H9 (cell line): ENCODE data around the gene DRG1. TPM values are rescaled to one million over a fixed set of nuclear protein-coding genes. Genes with fewer than 3 reads are reported as not detected.

Experiments used
- DNase-seq: peaks from one replicate; pipeline ENCODE4 v3.0.0-alpha.2; 2017
- H2AFZ ChIP-seq: one replicate; pipeline ENCODE4 v1.6.1; 2013; ENCODE audit warnings: mild to moderate bottlenecking, low read length, control low read depth, moderate library complexity
- H2AK5ac ChIP-seq: 2 replicates; pipeline ENCODE4 v1.6.1; 2013; ENCODE audit warnings: low read length, control low read depth, mixed read lengths; ENCODE audit not compliant: insufficient read length
- H2BK120ac ChIP-seq: one replicate; pipeline ENCODE4 v1.6.1; 2013; ENCODE audit warnings: low read depth, mild to moderate bottlenecking, low read length, control low read depth, inconsistent platforms; ENCODE audit not compliant: poor library complexity, severe bottlenecking
- H2BK12ac ChIP-seq: 2 replicates; pipeline ENCODE4 v1.6.1; 2013; ENCODE audit warnings: low read length, control low read depth, mixed read lengths, low read depth; ENCODE audit not compliant: insufficient read length
- H2BK15ac ChIP-seq: 2 replicates; pipeline ENCODE4 v1.6.1; 2013; ENCODE audit warnings: low read depth, low read length, control low read depth
- H2BK20ac ChIP-seq: one replicate; pipeline ENCODE4 v1.6.1; 2013; ENCODE audit warnings: low read depth, mild to moderate bottlenecking, low read length, control low read depth, inconsistent platforms; ENCODE audit not compliant: poor library complexity, severe bottlenecking
- H2BK5ac ChIP-seq: 2 replicates; pipeline ENCODE4 v1.6.1; 2013; ENCODE audit warnings: low read length, control low read depth, mixed read lengths; ENCODE audit not compliant: insufficient read length
- H3K14ac ChIP-seq: 2 replicates; pipeline ENCODE4 v1.6.1; 2013; ENCODE audit warnings: low read length, control low read depth; ENCODE audit not compliant: insufficient read depth
- H3K18ac ChIP-seq: 2 replicates; pipeline ENCODE4 v1.6.1; 2013; ENCODE audit warnings: low read depth, mild to moderate bottlenecking, mixed read lengths, low read length, control low read depth; ENCODE audit not compliant: insufficient read length
- H3K23ac ChIP-seq: 2 replicates; pipeline ENCODE4 v1.6.1; 2013; ENCODE audit warnings: low read length, control low read depth, mixed read lengths, low read depth; ENCODE audit not compliant: insufficient read length
- H3K23me2 ChIP-seq: 2 replicates; pipeline ENCODE4 v1.6.1; 2013; ENCODE audit warnings: low read depth, mild to moderate bottlenecking, mixed read lengths, low read length, control low read depth; ENCODE audit not compliant: insufficient read length, poor library complexity, severe bottlenecking
- H3K27ac ChIP-seq: 2 replicates; pipeline ENCODE4 v1.5.1; 2013; ENCODE audit warnings: low read length, control low read depth, mixed read lengths, low read depth; ENCODE audit not compliant: insufficient read length
- H3K27me3 ChIP-seq: 2 replicates; pipeline ENCODE4 v1.6.1; 2013; ENCODE audit warnings: low read length, control low read depth, inconsistent platforms; ENCODE audit not compliant: insufficient read depth
- H3K4ac ChIP-seq: 2 replicates; pipeline ENCODE4 v1.6.1; 2013; ENCODE audit warnings: low read depth, mild to moderate bottlenecking, control low read depth, inconsistent platforms, low read length, moderate library complexity
- H3K4me1 ChIP-seq: 2 replicates; pipeline ENCODE4 v1.6.1; 2013; ENCODE audit warnings: low read length, control low read depth, inconsistent platforms; ENCODE audit not compliant: insufficient read depth
- H3K4me2 ChIP-seq: 2 replicates; pipeline ENCODE4 v1.6.1; 2013; ENCODE audit warnings: low read length, control low read depth, mixed read lengths; ENCODE audit not compliant: insufficient read length, insufficient read depth
- H3K56ac ChIP-seq: 2 replicates; pipeline ENCODE4 v1.6.1; 2013; ENCODE audit warnings: low read depth, mild to moderate bottlenecking, mixed read lengths, low read length, control low read depth; ENCODE audit not compliant: insufficient read length
- H3K79me1 ChIP-seq: 2 replicates; pipeline ENCODE4 v1.6.1; 2013; ENCODE audit warnings: low read depth, mild to moderate bottlenecking, moderate library complexity, low read length, control low read depth, inconsistent platforms; ENCODE audit not compliant: insufficient read depth, poor library complexity, severe bottlenecking
- H3K79me2 ChIP-seq: 2 replicates; pipeline ENCODE4 v1.6.1; 2013; ENCODE audit warnings: low read length, control low read depth, inconsistent platforms; ENCODE audit not compliant: insufficient read depth
- H3K9ac ChIP-seq: 2 replicates; pipeline ENCODE4 v1.6.1; 2013; ENCODE audit warnings: low read length, control low read depth, mixed read lengths; ENCODE audit not compliant: insufficient read length; ENCODE audit errors: extremely low read depth
- H3K9me3 ChIP-seq: one replicate; pipeline ENCODE4 v1.6.1; 2013; ENCODE audit warnings: low read depth, low read length, inconsistent platforms; ENCODE audit not compliant: control insufficient read depth
- H3T11ph ChIP-seq: one replicate; pipeline ENCODE4 v1.6.1; 2013; ENCODE audit warnings: mild to moderate bottlenecking, low read length, control low read depth, inconsistent platforms
- H4K20me1 ChIP-seq: one replicate; pipeline ENCODE4 v1.6.1; 2013; ENCODE audit not compliant: control insufficient read depth, insufficient read length, insufficient read depth
- H4K5ac ChIP-seq: 2 replicates; pipeline ENCODE4 v1.6.1; 2013; ENCODE audit warnings: low read depth, mild to moderate bottlenecking, mixed read lengths, low read length, control low read depth; ENCODE audit not compliant: insufficient read length
- H4K8ac ChIP-seq: replicated peaks from 2 replicates; pipeline ENCODE4 v1.6.1; 2013; ENCODE audit warnings: low read length, control low read depth, mixed read lengths, low read depth; ENCODE audit not compliant: insufficient read length
- H4K91ac ChIP-seq: 2 replicates; pipeline ENCODE4 v1.6.1; 2013; ENCODE audit warnings: low read depth, mild to moderate bottlenecking, moderate library complexity, mixed read lengths, low read length, control low read depth; ENCODE audit not compliant: insufficient read length
- H3K27ac Mint-ChIP-seq, 3 experiments: 2 replicates in 2 of 3; 3 replicates in 1 of 3; pipeline ENCODE4 v1.8.0; 2020 to 2021; ENCODE audit warnings: mixed read lengths in 3 of 3, mild to moderate bottlenecking in 1 of 3, moderate library complexity in 1 of 3
- H3K27me3 Mint-ChIP-seq: 2 replicates; pipeline ENCODE4 v1.8.0; 2021; ENCODE audit warnings: low read depth, mild to moderate bottlenecking, moderate library complexity, mixed read lengths
- H3K36me3 Mint-ChIP-seq, 3 experiments: 2 replicates in 2 of 3; 3 replicates in 1 of 3; pipeline ENCODE4 v1.8.0; 2020 to 2021; ENCODE audit warnings: low read depth in 3 of 3, mixed read lengths in 3 of 3; ENCODE audit not compliant: insufficient read depth in 1 of 3
- H3K4me1 Mint-ChIP-seq, 2 experiments: 2 replicates each; pipeline ENCODE4 v1.8.0; 2020; ENCODE audit warnings: mixed read lengths in 2 of 2
- H3K4me3 Mint-ChIP-seq, 2 experiments: 2 replicates in 1 of 2; 3 replicates in 1 of 2; pipeline ENCODE4 v1.8.0; 2020 to 2021; ENCODE audit warnings: mild to moderate bottlenecking in 2 of 2, mixed read lengths in 2 of 2, moderate library complexity in 1 of 2
- H3K9me3 Mint-ChIP-seq, 2 experiments: 2 replicates in 1 of 2; 3 replicates in 1 of 2; pipeline ENCODE4 v1.8.0; 2020; ENCODE audit warnings: mild to moderate bottlenecking in 2 of 2, mixed read lengths in 2 of 2, moderate library complexity in 1 of 2
- WGBS: extraction: QIAGEN DNeasy Blood & Tissue Kit; methylation state at CpG from one replicate; pipeline ENCODE4 v1.1.7; 2013; ENCODE audit warnings: missing lambda C conversion rate, low lambda C conversion rate, mixed read lengths; ENCODE audit not compliant: insufficient read length; ENCODE audit errors: extremely low coverage; 5-methylcytosine and 5-hydroxymethylcytosine counted together
- total RNA-seq: library from RNA; stranded (reverse); gene quantifications from 2 replicates; pipeline ENCODE4 v1.2.1, GENCODE V29; 2021
- TF ChIP-seq, protein P1 (sequence below): fragments of 200-600 bp; sonication (generic); conservative IDR thresholded peaks from 3 replicates; pipeline ENCODE4 v1.8.0; 2021; ENCODE audit warnings: antibody characterized with exemption, mild to moderate bottlenecking

DRG1 gene
- total RNA-seq, 1 experiment from 2014 or later: 89.5 TPM

DNA sequence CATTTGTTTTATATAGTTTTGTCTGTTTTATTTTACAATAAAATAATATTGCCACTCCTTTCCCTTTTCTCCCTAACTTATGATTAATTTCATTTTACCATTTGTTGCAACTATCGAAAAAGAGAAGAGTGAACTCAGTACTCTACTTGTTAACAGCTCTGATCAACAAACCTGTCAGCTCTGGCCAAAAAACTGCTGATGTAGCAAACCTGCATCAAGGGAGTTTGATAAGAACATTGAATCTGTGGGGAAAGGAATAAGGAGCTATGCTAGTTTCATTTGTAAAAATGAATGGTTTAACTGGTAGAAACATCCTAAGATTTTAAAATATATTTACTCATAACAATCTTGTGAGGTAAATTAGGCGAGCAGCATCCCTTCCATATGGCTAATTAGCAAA is 47.4 kb downstream of the DRG1 start:
- Histone ChIP-seq H3K23me2 (no peaks in the 10 kb centered on the region), H3K4me2 (no peak overlapping the region), H3K18ac (no peak overlapping the region), H2BK120ac (no peak overlapping the region), H4K8ac (no peak overlapping the region), H3K56ac (no peak overlapping the region), H3K9ac (no peak overlapping the region), H2BK12ac (no peak overlapping the region), H3K4ac (no peak overlapping the region), H3K79me2 (no peaks in the 10 kb centered on the region), H2AFZ (no peak overlapping the region), H2BK20ac (no peak overlapping the region), H4K91ac (no peak overlapping the region), H3K27me3 (no peaks in the 10 kb centered on the region), H3K4me1 (no peaks in the 10 kb centered on the region), H3K23ac (no peak overlapping the region), H3K9me3 (no peaks in the 10 kb centered on the region), H3T11ph (no peak overlapping the region), H2BK5ac (no peak overlapping the region), H3K27ac (no peak overlapping the region), H4K5ac (no peak overlapping the region), H3K14ac (no peak overlapping the region), H3K79me1 (no peaks in the 10 kb centered on the region), H2BK15ac (no peak overlapping the region), H4K20me1 (no peaks in the 10 kb centered on the region), H2AK5ac (no peak overlapping the region)
- Mint-ChIP-seq H3K27ac (no peak overlapping the region), H3K36me3 (peaks cover 3 to 44% (median 20%) of the 10 kb centered on the region in 3 experiments; a peak in 6 of 7 replicates), H3K4me1 (peaks cover 7 to 10% of the 10 kb centered on the region in 2 experiments), H3K4me3 (no peak overlapping the region), H3K9me3 (no peaks in the 10 kb centered on the region), H3K27me3 (no peaks in the 10 kb centered on the region; the same call in 1 of the 2 replicates)
- TF ChIP-seq, protein P1, sequence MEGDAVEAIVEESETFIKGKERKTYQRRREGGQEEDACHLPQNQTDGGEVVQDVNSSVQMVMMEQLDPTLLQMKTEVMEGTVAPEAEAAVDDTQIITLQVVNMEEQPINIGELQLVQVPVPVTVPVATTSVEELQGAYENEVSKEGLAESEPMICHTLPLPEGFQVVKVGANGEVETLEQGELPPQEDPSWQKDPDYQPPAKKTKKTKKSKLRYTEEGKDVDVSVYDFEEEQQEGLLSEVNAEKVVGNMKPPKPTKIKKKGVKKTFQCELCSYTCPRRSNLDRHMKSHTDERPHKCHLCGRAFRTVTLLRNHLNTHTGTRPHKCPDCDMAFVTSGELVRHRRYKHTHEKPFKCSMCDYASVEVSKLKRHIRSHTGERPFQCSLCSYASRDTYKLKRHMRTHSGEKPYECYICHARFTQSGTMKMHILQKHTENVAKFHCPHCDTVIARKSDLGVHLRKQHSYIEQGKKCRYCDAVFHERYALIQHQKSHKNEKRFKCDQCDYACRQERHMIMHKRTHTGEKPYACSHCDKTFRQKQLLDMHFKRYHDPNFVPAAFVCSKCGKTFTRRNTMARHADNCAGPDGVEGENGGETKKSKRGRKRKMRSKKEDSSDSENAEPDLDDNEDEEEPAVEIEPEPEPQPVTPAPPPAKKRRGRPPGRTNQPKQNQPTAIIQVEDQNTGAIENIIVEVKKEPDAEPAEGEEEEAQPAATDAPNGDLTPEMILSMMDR: no peak
- WGBS: no CpG with 5 or more reads among the region's 2 CpGs
- DNase-seq: no peak
